ENCODE data around the gene GNPAT.
A peak's percentile ranks its signal among the peaks of the same experiment; 100 is the strongest.

Gene GNPAT

DNA sequence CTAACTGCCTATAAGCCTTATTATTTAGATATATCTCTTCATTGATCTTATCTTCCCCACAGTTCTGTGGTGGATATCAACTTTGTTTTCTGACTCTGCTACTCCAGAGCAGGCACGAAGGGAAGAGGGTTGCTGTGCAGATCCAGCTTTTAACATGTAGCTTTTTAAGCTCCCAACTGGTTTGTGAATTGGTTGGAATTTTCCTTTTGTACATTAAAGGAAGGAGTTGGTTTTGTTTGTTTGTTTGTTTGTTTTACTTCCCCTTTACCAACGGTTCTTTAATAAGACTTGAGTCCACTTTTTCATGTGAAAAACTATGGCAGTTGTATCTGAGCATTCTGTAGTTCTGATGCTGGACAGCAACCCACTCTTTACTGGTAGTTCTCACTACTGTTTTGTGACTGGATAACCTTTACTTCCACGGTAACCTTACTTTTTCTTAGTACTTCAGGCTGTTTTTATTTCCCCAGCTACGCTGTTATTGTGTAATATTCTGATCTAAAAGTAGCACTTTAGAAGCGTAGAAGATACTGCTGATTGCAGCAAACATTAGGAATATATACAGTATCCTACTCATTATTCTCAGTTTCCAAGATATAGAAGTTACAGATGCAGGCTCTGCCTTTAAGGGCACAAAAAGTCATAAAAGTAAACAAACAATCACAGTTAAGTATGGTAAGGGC lies 1.6 kb downstream of the GNPAT start:
- no peak for DNase-seq (ENCODE audit: low read depth)

DNA sequence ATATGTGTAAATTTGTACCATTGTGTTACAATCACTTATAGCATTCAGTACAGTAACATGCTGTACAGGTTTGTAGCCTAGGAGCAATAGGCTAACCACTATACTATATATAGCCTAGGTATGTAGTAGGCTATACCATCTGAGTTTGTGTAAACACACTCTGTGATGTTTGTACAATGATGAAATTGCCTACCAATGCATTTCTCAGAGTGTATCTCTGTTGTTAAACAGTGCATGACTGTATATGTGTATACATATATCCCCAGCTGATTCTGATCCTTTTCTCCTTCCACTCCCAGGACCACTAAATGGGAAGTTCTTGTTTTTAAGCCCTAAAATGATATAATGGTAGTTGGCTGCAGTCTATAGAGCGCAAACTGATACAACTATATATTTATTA lies 7.8 kb downstream of the GNPAT start:
- DNase-seq (ENCODE audit: low read depth): no peak

DNA sequence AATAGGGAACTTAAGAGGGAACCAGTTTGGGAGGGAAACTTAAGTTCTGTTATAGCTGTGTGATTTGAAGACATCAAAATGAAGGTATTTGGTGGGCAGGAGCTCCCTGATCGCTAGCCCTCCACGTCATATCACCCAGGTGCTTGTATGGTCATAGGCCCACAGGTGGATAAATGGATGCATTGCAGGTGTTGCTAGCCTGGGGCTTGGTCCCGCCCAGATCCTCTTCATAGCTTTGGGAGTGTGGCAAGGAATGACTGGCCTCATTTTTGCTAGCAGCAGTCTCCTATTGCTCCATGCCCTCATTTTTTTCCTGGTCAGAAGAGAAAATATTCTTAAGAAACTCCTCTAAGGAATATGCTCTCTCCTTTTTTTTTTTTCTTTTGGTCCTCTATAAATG lies 11.3 kb downstream of the GNPAT start:
- no peak for DNase-seq (ENCODE audit: low read depth)

DNA sequence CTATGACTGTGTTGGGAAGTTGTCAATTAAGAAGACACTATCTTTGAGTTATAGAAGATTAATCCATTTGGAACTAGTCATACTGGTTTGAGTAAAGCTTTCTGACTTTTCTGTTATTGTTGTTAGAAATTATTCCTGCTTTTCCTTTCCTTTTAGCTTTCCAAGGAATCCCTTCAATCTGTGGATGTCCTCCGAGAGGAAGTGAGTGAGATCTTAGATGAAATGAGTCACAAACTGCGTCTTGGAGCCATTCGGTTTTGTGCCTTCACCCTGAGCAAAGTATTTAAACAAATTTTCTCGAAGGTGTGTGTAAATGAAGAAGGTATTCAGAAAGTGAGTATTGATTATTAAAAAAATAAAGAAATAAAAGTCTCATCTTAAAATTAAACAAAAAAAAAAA lies 19.3 kb downstream of the GNPAT start:
- no peak for DNase-seq (ENCODE audit: low read depth)

DNA sequence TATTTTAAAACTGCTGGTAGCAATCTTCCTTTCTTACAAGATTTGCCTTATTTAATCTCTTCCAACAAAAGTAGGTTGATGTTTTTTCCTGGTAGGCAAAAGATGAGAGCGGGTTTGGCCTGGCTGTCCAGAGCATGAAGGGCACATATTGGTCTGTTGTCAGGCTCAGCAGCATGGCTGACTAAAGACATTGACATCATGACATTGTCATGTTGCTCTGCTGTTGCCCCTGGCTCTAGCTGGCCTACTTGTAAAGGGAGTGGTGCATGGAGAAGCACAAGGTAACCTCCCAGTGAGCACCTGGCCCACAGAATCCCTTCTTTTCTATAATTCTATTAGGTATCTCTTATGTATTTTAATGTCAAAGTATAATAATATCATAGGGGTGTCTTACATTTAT lies 23.6 kb downstream of the GNPAT start:
- no peak for DNase-seq (ENCODE audit: low read depth)

DNA sequence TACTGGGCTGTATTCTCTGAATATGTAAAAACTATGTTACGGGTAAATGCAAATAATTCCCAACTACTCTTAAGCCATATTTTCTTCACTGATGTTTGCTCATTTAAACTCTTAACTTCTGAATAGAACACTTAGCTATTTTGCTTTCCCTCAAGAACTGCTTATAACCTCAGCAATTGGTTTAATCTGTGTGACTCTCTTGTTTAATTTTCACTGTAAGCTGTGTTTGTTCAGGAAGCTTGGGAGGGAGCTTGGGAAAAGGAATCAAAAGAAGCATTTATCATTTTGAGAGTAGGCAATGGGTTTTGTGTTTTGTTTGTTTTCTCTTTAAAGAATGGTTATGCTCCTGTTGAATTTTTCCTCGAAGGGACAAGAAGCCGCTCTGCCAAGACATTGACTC lies 24.4 kb downstream of the GNPAT start:
- no peak for DNase-seq (ENCODE audit: low read depth)

DNA sequence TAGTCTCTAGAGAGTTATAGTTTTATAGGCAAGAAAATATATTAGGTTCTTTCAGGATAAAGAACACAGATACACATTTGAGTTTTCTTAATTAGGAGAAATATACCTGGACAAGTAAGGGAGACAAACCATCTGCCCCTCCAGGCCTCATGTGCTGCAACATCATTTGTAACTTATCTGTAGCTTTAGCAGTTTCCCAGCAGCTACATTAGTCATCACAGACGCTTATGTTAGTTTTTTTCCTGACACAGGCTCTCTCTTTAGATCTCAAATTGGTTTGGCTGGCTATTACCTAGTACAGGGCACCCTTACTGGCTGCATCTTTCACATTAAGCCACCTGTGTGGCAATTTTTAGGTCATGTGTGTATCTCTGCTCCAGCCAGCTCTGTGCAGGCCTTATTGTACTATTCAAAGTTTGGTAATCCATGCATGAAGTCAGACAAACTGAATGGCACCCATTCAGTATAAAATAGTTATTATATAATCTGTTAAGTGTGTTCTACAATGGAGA lies 25.9 kb downstream of the GNPAT start:
- no peak for DNase-seq (ENCODE audit: low read depth)

DNA sequence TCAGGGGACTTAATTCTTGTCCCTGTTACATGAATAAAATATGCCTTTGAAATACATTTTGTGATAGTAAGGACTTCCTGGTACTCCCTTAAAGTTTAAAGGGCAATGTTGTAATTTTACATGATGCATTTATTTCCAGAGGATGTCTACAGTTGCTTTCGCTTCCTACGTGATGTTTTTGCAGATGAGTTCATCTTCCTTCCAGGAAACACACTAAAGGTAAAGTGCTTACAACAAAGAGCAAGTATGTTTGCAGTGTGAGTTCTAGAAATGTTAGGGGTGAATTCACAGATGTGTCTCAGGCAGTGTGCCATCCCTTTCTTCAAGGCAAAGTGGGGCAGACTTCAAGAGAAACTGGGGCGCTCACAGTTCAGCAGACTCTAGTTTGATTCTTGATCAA lies 31.2 kb downstream of the GNPAT start:
- DNase-seq (ENCODE audit: low read depth): no peak

DNA sequence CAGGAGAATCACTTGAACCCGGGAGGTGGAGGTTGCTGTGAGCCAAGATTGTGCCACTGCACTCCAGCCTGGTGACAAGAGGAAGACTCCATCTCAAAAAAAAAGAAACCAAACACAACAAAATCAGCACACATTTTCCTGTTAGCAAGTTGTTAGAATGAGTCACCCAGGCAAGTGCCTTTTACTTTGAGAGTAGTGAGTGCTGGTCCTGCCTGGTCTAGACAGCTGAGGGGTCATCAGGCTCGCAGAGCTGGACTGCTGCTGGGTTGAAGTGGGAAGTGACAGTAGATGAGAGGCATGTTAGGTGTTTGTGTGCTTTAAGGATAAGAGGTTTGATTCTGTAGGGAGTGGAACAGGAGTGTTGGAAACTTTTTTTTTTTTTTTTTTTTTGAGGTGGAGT lies 31.9 kb downstream of the GNPAT start:
- no peak for DNase-seq (ENCODE audit: low read depth)

DNA sequence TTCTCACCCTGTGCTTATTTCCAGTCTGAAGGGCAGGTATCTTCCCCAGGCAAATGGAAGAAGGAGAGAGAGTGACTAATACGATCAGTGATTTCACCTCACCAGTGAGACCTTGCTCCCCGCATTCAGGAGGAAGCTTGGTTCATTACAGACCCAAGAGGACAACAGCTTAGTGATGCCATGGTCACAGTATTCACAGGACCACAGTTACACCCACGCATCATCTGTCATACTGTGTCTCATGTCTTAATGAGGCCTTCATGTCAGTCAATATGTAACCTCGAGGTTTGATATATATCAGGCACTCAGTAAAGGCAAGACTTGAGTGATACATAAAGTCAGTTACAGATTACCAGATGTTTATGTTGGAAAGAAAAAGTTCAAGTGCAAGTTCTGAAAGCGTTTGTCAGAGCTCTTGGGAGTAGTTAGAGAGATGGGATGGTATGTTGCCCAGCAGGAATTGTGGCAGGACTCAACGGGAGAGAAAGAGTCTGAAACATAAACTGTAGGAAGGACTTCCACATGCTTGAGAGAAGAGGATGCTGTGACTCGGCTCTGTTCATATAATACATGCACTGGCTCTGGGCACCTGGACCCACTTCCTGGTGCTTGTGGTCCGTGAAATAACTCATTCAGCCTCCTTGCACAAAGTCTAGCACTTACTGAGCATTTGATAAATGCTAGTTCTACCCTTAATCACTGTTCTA lies 33.3 kb downstream of the GNPAT start:
- DNase-seq (ENCODE audit: low read depth): no peak

DNA sequence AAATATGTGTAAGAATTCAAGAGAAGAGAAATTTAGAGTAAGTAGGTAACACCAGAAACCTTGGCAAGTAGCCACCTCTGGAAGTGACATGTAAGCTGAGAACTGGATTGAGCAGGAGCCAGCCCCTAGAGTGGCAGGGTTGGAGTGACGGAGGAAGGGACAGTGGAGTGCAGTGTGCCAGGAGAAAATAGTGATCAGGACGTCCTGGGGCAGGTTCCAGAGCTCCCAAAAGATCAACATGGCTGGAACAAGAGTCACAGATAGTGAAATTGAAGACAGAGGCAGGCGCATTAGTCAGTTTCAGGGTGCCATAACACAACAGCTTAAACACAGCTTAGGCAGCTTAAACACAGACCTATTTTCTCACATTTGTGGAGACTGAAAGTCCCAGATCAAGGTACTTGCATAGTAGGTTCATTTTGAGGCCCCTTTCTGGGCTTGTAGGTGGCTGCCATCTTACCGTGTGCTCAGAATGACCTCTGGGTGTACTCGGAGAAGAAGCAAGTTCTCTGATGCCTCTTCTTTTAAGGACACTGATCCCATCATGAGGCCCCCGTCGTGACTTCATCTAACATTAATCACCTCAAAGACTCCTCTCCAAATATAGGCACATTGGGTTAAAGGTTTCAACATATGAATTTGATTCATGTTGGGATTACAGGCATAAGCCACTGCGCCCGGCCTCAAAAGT lies 37.2 kb downstream of the GNPAT start:
- no peak for DNase-seq (ENCODE audit: low read depth)

DNA sequence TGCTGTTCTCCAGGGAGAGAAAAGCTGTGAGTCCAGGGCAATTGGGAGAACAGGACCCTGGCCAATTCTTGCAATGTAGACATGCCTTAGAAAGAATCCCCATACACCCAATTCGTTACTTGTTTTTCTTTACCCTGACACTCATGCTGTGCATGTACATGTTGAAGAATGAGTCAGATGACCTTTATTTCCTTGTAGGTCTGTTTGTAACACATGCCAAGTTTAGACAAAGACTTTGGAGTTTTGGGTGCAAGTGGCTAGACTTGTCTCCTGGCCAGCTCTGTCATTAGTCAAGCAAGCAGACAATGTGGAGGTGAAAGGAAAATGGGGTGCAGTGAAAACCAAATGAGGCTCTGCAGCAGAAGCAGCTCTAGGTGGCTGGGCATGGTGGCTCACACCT lies 38.1 kb downstream of the GNPAT start:
- DNase-seq (ENCODE audit: low read depth): no peak

DNA sequence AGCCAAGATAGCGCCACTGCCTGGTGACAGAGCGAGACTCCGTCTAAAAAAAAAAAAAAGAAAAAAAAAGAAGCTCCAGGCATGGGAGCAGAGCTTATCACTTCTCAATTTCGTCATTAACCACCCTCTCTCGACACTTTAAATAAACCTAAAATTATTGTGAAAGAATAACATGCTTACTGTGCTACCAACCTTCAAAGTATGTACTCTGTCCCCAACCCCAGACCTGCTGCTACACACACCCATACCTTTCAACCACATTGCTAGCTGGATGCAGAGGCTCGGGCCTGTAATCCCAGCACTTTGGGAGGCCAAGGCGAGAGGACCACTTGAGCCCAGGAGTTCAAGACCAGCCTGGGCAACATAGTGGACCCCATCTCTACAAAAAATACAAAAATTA lies 38.7 kb downstream of the GNPAT start:
- DNase-seq (ENCODE audit: low read depth): no peak

DNA sequence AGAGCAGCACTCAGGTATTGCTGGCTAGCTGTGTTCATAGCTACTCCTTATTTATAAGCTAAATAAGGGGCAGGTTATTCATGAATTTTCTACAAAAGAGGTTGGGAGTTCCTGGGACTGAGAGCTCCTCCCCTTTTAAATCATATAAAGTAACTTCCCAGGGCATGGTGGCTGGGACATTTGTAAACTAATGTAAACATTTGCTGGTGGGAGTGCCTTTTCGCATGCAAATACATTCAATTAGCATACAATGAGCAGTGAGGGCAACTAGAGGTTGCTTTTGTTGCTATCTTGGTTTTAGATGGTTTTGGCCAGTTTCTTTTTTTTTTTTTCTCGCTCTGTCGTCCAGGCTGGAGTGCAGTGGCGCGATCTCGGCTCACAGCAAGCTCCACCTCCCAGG lies 43.4 kb downstream of the GNPAT start:
- DNase-seq (ENCODE audit: low read depth): no peak

DNA sequence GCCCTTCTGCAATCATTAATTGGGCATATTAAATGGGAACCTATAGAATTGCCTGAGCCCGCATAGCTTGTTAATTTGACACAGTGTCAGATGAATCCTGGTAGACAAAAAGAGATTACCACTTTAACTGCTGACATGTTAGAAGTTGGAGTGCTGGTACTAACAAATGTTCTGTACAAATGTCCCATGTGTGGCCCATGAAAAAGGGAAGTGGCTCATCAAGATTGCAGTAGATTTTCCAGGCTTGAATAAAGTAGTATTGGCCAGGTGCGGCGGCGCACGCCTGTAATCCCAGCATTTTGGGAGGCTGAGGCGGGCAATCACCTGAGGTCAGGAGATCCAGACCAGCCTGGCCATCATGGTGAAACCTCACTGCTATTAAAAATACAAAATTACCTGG lies 45.6 kb downstream of the GNPAT start:
- DNase-seq (ENCODE audit: low read depth): no peak

DNA sequence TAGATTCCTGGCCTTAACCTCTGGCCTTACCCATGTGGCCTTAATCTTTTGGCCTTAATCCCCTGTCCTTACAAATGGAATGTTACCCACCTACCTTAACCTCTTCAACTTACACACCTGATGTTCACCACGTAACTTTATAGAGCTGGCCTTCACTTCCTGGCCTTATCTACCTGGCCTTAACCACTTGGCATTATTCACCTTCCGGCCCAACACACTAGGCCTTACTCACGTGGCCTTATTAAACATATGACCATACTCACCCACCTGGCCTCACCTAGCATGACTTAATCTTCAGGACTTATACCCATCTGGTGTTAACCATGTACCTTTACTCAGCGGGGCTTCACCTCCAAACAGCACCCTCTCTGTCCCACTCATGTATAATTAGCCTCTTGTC lies 54.9 kb downstream of the GNPAT start:
- DNase-seq (ENCODE audit: low read depth): no peak

DNA sequence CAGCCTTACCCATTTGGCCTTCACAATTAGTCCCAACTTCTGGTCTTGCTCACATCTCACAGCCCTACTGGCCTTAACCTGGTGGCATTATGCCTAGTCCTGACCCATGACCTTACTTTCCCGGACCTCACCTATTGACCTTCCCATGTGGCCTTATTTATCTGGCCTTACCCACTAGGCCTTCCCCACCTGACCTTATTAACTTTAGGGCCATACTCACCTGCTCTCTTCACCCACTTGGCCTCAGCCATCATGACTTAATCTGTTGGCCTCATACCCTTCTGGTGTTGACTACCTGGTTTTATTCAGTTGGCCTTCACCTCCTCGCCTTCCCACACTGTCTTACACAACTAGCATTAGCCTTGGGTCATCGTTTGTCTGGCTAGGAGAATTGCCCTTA lies 61.0 kb downstream of the GNPAT start:
- no peak for DNase-seq (ENCODE audit: low read depth)

DNA sequence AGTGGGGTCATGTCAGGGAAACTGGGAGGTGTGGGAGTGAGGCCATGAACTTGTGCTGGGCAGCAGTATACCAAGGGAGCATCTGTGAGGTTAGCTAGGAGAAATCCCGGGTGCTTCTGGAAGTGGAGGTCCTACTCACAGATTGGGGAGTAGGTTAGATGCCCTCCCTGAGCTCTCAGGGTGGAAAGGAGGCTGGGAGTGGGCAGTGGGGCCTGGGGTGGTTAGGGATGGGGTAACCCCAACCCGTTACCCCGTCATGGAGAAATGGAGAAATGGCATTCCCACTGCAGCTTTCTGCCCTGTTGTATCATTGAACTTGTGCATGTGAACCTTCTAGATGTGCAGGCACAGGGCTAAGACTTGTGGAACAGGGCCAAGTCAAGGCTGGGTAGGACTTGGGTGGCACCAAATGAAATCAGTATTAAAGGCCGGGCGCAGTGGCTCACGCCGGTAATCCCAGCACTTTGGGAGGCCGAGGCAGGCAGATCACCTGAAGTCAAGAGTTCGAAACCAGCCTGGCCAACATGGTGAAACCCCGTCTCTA lies 69.5 kb downstream of the GNPAT start:
- no peak for DNase-seq (ENCODE audit: low read depth)

DNA sequence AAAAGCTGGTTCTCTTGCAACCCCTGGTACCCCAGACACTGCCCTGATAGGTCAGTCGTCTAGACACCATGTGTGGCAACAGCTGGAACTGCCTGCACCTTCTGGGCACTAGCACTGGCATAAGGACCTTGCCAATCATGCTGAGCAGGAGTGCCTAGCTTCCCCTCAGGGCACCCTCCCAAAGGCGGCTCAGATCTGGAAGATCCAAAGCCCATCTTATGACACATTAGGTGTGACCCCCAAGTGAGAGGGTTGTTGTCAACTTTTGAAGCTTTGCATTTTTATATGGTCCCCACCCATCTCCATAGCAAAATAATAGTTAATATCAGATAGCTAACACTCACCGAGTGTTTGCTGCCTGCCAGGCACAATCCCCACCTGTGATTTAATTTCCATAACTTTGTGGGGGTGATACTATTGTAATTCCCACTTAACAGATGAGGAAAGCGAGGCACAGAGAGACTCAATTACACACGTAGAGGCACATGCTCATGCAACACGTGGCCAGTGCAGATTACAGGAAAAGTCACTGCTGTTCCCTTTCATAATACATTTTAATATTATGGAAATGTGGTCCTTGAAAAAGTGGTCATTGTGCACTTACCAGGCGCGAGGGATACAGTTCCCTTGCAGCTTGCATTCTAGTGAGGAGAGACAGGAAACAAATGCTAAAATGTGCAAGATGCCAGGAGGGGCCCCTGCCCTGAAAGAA lies 70.9 kb downstream of the GNPAT start:
- no peak for DNase-seq (ENCODE audit: low read depth)

DNA sequence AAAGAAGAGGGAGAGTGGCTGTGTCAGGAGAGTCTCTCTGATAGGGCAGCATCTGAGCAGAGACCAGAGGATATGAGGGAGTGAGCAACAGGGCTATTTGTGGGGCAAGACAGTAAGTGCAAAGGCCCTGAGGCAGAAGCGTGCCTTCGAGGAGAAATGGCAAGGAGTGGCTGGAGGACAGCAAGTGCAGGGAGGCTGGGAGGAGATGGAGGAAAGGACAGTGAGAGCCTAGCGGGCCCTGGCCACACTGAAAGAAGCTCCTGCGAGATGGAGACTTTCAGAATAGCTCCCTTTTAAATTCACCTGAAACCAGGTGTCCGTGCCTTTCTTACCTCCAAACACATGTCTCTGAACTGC lies 71.4 kb downstream of the GNPAT start:
- no peak for DNase-seq (ENCODE audit: low read depth)

DNA sequence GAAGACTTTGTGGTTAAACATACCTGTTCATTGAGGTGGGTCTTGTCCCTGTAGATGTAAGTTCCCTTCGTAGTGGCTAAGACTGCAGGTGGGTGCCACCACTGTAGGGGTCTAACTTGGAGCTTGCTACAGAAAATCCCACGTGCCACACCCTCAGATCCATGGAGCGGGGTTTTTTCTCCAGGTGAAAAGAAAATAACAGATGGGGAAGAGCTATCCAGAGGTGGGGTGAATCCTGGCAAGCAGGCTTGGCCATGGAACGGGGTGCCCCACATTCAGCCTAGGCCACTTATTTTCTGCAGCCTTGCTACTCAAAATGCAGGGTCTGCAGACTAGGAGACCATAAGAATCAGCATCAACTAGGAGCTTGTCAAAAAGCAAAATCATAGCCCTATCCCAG lies 72.6 kb downstream of the GNPAT start:
- no peak for DNase-seq (ENCODE audit: low read depth)

DNA sequence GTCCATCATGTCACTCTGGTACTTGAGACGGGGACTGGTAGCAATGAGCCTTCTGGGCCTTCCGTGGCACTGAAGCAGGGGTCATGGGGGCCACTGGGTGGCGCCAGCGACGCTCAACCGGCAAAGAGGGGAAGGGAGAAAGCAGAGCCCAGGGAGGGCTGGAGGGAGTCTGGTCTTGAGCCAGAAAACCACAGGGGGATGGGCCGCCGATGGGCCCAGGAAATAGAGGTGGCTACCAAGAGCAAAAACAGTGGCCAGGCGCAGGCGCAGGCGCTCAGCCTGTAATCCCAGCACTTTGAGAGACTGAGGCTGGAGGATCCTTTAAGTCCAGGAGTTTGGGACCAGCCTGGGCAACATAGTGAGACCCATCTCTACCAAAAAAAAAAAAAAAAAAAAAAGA lies 74.9 kb downstream of the GNPAT start:
- DNase-seq (ENCODE audit: low read depth): peak; percentile 19

All from stimulated activated CD8-positive, alpha-beta memory T cell treated with anti-CD3 and anti-CD28 coated beads, Interleukin-15, amount 100 ng/mL, for 24 hours (primary cell).